ENCODE results near the gene KRTAP24-1.

GRCh38 chr21:30268608-30269197 is 14.0 kb downstream of the KRTAP24-1 start:
- TF ChIP-seq CTCF (IDR thresholded peaks at IDR 0.05; ENCODE audit: low read depth, low read length) (peak; percentile 48), MYC (IDR thresholded peaks at IDR 0.05; ENCODE audit: low read depth, low read length) (no peak)

All from NB4 (cell line).